WTC11 (cell line): ENCODE results near the gene TMC3. TPM values are rescaled to one million over a fixed set of nuclear protein-coding genes. Genes with fewer than 3 reads are reported as not detected.
A peak's percentile ranks its signal among the peaks of the same experiment; 100 is the strongest.

ENCODE experiments used
- ATAC-seq: fragments of 200-7000 bp; cut with Tn5 transposase; 2 replicates; pipeline ENCODE4 v1.10.0; 2021; ENCODE audit warnings: mild to moderate bottlenecking, moderate library complexity
- CTCF ChIA-PET: fragments of 300-600 bp; sonication (Branson Sonifier 250); formaldehyde crosslinking; loops from one replicate; lab custom pipeline; 2021; ENCODE audit warnings: antibody characterized with exemption; lab: Charles Lee
- POLR2A ChIA-PET: fragments of 350-600 bp; sonication (Branson Sonifier 250); formaldehyde crosslinking; loops from one replicate; lab custom pipeline; 2021; ENCODE audit warnings: antibody characterized with exemption; lab: Charles Lee
- DNase-seq: peaks from one replicate; pipeline ENCODE4 v3.0.0; 2021; ENCODE audit warnings: low spot score
- H3K27ac Mint-ChIP-seq: 2 replicates; pipeline ENCODE4 v1.8.0; 2021; ENCODE audit warnings: mixed read lengths
- H3K27me3 Mint-ChIP-seq: 2 replicates; pipeline ENCODE4 v1.8.0; 2021; ENCODE audit warnings: low read depth, mild to moderate bottlenecking, moderate library complexity, mixed read lengths
- H3K36me3 Mint-ChIP-seq: 2 replicates; pipeline ENCODE4 v1.8.0; 2021; ENCODE audit warnings: mixed read lengths
- H3K4me1 Mint-ChIP-seq: 2 replicates; pipeline ENCODE4 v1.8.0; 2022; ENCODE audit warnings: mixed read lengths
- H3K4me3 Mint-ChIP-seq: 2 replicates; pipeline ENCODE4 v1.8.0; 2021; ENCODE audit warnings: mild to moderate bottlenecking, moderate library complexity, mixed read lengths
- H3K9me3 Mint-ChIP-seq: 2 replicates; pipeline ENCODE4 v1.8.0; 2021; ENCODE audit warnings: mixed read lengths
- ATF1 ChIP-seq: sonication (generic); formaldehyde crosslinking; IDR thresholded peaks from 2 replicates; pipeline ENCODE4 v1.8.1; 2023; ENCODE audit warnings: mild to moderate bottlenecking, moderate library complexity, missing genetic modification reagents
- E2F1 ChIP-seq: sonication (generic); formaldehyde crosslinking; IDR thresholded peaks from 2 replicates; pipeline ENCODE4 v1.8.0; 2022; ENCODE audit warnings: mild to moderate bottlenecking, missing genetic modification reagents
- IRF2 ChIP-seq: sonication (generic); formaldehyde crosslinking; IDR thresholded peaks from 2 replicates; pipeline ENCODE4 v1.8.0; 2022; ENCODE audit warnings: low read depth, missing genetic modification reagents, borderline replicate concordance
- SMAD3 ChIP-seq: sonication (generic); formaldehyde crosslinking; IDR thresholded peaks from 2 replicates; pipeline ENCODE4 v1.8.0; 2022; ENCODE audit warnings: missing genetic modification reagents, mild to moderate bottlenecking, borderline replicate concordance
- ZBTB21 ChIP-seq: sonication (generic); formaldehyde crosslinking; IDR thresholded peaks from 2 replicates; pipeline ENCODE4 v1.8.1; 2023; ENCODE audit warnings: mild to moderate bottlenecking, missing genetic modification reagents, borderline replicate concordance
- ZBTB43 ChIP-seq: sonication (generic); formaldehyde crosslinking; IDR thresholded peaks from 2 replicates; pipeline ENCODE4 v1.8.1; 2023; ENCODE audit warnings: mild to moderate bottlenecking, missing genetic modification reagents
- ZNF219 ChIP-seq: sonication (generic); formaldehyde crosslinking; IDR thresholded peaks from 2 replicates; pipeline ENCODE4 v1.8.0; 2023; ENCODE audit warnings: missing genetic modification reagents, mild to moderate bottlenecking, borderline replicate concordance
- ZNF317 ChIP-seq: sonication (generic); formaldehyde crosslinking; IDR thresholded peaks from 2 replicates; pipeline ENCODE4 v1.8.1; 2023; ENCODE audit warnings: low read depth, mild to moderate bottlenecking, moderate library complexity, missing genetic modification reagents, borderline replicate concordance
- ZNF423 ChIP-seq: fragments of 250-450 bp; sonication (Bioruptor Pico); IDR thresholded peaks from 2 replicates; pipeline ENCODE4 v2.1.2; 2022; ENCODE audit warnings: mild to moderate bottlenecking, moderate library complexity
- ZNF532 ChIP-seq: fragments of 250-450 bp; sonication (Bioruptor Pico); IDR thresholded peaks from 2 replicates; pipeline ENCODE4 v1.9.0; 2021; ENCODE audit warnings: mild to moderate bottlenecking, borderline replicate concordance
- total RNA-seq: library from RNA; stranded (reverse); gene quantifications from 3 replicates; pipeline ENCODE4 v1.2.3, GENCODE V29; 2021
- TF ChIP-seq, protein P1 (sequence below): sonication (generic); formaldehyde crosslinking; IDR thresholded peaks from 2 replicates; pipeline ENCODE4 v1.8.1; 2022; ENCODE audit warnings: mild to moderate bottlenecking, missing genetic modification reagents, moderate library complexity, borderline replicate concordance
- TF ChIP-seq, protein P2 (sequence below): sonication (generic); formaldehyde crosslinking; IDR thresholded peaks from 2 replicates; pipeline ENCODE4 v1.8.0; 2023; ENCODE audit warnings: mild to moderate bottlenecking, missing genetic modification reagents
- TF ChIP-seq, protein P3 (sequence below): fragments of 250-450 bp; sonication (Bioruptor Pico); IDR thresholded peaks from 2 replicates; pipeline ENCODE4 v2.1.2; 2022; ENCODE audit warnings: mild to moderate bottlenecking, moderate library complexity
- TF ChIP-seq, protein P4 (sequence below): sonication (generic); formaldehyde crosslinking; IDR thresholded peaks from 2 replicates; pipeline ENCODE4 v1.8.0; 2022; ENCODE audit warnings: mild to moderate bottlenecking, missing genetic modification reagents
- TF ChIP-seq, protein P5 (sequence below): sonication (generic); formaldehyde crosslinking; IDR thresholded peaks from 2 replicates; pipeline ENCODE4 v1.8.1; 2023; ENCODE audit warnings: mild to moderate bottlenecking, missing genetic modification reagents, borderline replicate concordance

TMC3 gene
- total RNA-seq, 1 experiment from 2014 or later = not detected

DNA sequence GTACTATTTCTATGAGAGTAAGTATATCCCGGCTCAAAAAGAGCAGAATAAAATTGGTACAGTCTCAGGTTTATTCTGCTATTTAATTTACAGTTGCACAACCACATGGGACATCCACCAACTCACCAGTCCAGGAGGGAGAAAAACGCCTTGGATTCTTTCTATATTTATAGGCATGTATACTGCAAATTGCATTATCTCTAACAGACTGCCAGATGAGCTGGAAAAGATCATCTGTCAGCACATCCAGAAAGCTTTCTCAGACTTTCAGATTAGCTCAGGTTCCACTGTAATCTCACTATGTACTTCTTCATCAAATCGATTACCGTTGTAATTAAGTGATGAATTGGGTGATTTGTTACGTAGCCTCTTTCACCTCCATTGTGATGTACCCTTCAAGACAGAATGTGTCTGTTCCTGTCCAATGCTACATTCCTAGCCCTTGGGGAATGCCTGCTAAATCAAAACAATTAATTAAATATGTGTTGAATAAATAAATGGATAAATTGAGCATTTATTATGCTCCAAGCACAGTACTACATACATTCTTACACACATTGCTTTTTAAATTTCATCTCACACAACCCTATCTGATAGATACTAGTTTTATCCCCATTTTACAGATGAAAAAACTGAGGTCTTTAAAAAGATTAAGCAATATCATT is 38.1 kb upstream of the TMC3 start:
- DNase-seq = no peak
- ChIA-PET CTCF (no interaction called here), POLR2A (no interaction called here)
- H3K27me3 Mint-ChIP-seq = no peaks in the 10 kb centered on the region; the same call in 1 of the 2 replicates
- H3K4me3 Mint-ChIP-seq = no peak overlapping the region
- TF ChIP-seq, protein P1, sequence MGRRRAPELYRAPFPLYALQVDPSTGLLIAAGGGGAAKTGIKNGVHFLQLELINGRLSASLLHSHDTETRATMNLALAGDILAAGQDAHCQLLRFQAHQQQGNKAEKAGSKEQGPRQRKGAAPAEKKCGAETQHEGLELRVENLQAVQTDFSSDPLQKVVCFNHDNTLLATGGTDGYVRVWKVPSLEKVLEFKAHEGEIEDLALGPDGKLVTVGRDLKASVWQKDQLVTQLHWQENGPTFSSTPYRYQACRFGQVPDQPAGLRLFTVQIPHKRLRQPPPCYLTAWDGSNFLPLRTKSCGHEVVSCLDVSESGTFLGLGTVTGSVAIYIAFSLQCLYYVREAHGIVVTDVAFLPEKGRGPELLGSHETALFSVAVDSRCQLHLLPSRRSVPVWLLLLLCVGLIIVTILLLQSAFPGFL (CRISPR knock-in tag) = no peak
- TF ChIP-seq ZNF317 (CRISPR knock-in tag) = no peak
- no peak for TF ChIP-seq ZNF219 (CRISPR knock-in tag)
- TF ChIP-seq, protein P2, sequence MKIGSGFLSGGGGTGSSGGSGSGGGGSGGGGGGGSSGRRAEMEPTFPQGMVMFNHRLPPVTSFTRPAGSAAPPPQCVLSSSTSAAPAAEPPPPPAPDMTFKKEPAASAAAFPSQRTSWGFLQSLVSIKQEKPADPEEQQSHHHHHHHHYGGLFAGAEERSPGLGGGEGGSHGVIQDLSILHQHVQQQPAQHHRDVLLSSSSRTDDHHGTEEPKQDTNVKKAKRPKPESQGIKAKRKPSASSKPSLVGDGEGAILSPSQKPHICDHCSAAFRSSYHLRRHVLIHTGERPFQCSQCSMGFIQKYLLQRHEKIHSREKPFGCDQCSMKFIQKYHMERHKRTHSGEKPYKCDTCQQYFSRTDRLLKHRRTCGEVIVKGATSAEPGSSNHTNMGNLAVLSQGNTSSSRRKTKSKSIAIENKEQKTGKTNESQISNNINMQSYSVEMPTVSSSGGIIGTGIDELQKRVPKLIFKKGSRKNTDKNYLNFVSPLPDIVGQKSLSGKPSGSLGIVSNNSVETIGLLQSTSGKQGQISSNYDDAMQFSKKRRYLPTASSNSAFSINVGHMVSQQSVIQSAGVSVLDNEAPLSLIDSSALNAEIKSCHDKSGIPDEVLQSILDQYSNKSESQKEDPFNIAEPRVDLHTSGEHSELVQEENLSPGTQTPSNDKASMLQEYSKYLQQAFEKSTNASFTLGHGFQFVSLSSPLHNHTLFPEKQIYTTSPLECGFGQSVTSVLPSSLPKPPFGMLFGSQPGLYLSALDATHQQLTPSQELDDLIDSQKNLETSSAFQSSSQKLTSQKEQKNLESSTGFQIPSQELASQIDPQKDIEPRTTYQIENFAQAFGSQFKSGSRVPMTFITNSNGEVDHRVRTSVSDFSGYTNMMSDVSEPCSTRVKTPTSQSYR = no peak
- TF ChIP-seq ZNF423 (CRISPR knock-in tag) = no peak
- no peaks in the 10 kb centered on the region for H3K36me3 Mint-ChIP-seq
- peaks cover 8% of the 10 kb centered on the region for H3K4me1 Mint-ChIP-seq
- no peak for ATAC-seq
- peaks cover 6% of the 10 kb centered on the region for H3K9me3 Mint-ChIP-seq
- no peak overlapping the region for H3K27ac Mint-ChIP-seq

DNA sequence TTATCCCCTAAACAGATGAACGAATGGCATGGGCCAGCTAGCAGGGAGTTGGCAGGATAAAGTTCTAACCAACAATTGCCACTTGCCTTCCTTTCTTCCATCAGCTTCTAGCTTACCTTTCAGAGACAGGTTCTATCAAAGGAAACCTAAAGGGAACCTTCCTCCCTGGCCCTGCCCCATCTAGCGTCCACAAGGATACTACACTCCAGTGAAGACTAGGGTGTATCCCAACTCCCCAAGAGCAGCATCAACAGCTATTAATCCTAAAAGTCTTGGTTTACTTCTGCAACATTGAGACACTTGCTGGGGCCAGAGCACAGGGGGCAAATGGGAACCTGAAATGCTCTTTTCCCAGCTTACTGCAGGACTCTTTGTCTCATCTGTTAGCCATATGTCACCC is 37.0 kb upstream of the TMC3 start:
- Mint-ChIP-seq H3K27ac (no peak overlapping the region), H3K27me3 (no peaks in the 10 kb centered on the region; the same call in 1 of the 2 replicates), H3K4me1 (peaks cover 8% of the 10 kb centered on the region), H3K9me3 (peaks cover 6% of the 10 kb centered on the region), H3K4me3 (no peak overlapping the region), H3K36me3 (no peaks in the 10 kb centered on the region)
- ATAC-seq (peak; percentile 82), DNase-seq (peak; percentile 25)
- ChIA-PET CTCF (interaction anchor here (0.6 to 5.4 kb wide), 51 partner anchors 9 to 729 kb away, joined by 3 to 38 read pairs (median 4); partner anchors contain the start of gene STARD5), POLR2A (no interaction called here)
- TF ChIP-seq IRF2 (CRISPR knock-in tag) (no peak), ATF1 (CRISPR knock-in tag) (no peak), E2F1 (CRISPR knock-in tag) (no peak), ZNF532 (CRISPR knock-in tag) (no peak), ZBTB21 (CRISPR knock-in tag) (no peak), ZBTB43 (no peak), SMAD3 (CRISPR knock-in tag) (no peak)
- TF ChIP-seq, protein P3, sequence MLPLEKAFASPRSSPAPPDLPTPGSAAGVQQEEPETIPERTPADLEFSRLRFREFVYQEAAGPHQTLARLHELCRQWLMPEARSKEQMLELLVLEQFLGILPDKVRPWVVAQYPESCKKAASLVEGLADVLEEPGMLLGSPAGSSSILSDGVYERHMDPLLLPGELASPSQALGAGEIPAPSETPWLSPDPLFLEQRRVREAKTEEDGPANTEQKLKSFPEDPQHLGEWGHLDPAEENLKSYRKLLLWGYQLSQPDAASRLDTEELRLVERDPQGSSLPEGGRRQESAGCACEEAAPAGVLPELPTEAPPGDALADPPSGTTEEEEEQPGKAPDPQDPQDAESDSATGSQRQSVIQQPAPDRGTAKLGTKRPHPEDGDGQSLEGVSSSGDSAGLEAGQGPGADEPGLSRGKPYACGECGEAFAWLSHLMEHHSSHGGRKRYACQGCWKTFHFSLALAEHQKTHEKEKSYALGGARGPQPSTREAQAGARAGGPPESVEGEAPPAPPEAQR (CRISPR knock-in tag) = no peak
- TF ChIP-seq, protein P4, sequence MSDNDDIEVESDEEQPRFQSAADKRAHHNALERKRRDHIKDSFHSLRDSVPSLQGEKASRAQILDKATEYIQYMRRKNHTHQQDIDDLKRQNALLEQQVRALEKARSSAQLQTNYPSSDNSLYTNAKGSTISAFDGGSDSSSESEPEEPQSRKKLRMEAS (CRISPR knock-in tag) = no peak
- TF ChIP-seq, protein P5, sequence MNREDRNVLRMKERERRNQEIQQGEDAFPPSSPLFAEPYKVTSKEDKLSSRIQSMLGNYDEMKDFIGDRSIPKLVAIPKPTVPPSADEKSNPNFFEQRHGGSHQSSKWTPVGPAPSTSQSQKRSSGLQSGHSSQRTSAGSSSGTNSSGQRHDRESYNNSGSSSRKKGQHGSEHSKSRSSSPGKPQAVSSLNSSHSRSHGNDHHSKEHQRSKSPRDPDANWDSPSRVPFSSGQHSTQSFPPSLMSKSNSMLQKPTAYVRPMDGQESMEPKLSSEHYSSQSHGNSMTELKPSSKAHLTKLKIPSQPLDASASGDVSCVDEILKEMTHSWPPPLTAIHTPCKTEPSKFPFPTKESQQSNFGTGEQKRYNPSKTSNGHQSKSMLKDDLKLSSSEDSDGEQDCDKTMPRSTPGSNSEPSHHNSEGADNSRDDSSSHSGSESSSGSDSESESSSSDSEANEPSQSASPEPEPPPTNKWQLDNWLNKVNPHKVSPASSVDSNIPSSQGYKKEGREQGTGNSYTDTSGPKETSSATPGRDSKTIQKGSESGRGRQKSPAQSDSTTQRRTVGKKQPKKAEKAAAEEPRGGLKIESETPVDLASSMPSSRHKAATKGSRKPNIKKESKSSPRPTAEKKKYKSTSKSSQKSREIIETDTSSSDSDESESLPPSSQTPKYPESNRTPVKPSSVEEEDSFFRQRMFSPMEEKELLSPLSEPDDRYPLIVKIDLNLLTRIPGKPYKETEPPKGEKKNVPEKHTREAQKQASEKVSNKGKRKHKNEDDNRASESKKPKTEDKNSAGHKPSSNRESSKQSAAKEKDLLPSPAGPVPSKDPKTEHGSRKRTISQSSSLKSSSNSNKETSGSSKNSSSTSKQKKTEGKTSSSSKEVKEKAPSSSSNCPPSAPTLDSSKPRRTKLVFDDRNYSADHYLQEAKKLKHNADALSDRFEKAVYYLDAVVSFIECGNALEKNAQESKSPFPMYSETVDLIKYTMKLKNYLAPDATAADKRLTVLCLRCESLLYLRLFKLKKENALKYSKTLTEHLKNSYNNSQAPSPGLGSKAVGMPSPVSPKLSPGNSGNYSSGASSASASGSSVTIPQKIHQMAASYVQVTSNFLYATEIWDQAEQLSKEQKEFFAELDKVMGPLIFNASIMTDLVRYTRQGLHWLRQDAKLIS (CRISPR knock-in tag) = no peak
